Tibial artery (tissue), 4 donors: ENCODE measurements around the gene LRRC27.

Source experiments
- DNase-seq, 2 donors: peaks; one replicate each; pipeline ENCODE4 v3.0.0-alpha.2; 2019
- H3K27ac ChIP-seq, 2 donors: fragments of 200-600 bp; sonication (generic) in 1 of 2; 1 replicate in 1 of 2; 2 replicates in 1 of 2; pipeline ENCODE4 v1.5.1; 2018 to 2019; ENCODE audit warnings: mild to moderate bottlenecking in 1 of 2
- H3K27me3 ChIP-seq, 2 donors: fragments of 200-600 bp; sonication (generic) in 1 of 2; one replicate each; pipeline versions ENCODE4 v1.5.1 to v1.6.0; 2016 to 2019
- H3K36me3 ChIP-seq, 3 donors: fragments of 200-600 bp; sonication (generic) in 2 of 3; one replicate each; pipeline ENCODE4 v1.5.1; 2016 to 2019; ENCODE audit warnings: mild to moderate bottlenecking in 2 of 3
- H3K4me1 ChIP-seq, 4 donors: fragments of 200-600 bp; sonication (generic) in 2 of 4; 1 replicate in 3 of 4; 2 replicates in 1 of 4; pipeline ENCODE4 v1.5.1; 2016 to 2019
- H3K4me3 ChIP-seq, 2 donors: fragments of 200-600 bp; sonication (generic) in 1 of 2; 1 replicate in 1 of 2; 2 replicates in 1 of 2; pipeline ENCODE4 v1.5.1; 2018 to 2019; ENCODE audit warnings: mild to moderate bottlenecking in 2 of 2
- H3K9me3 ChIP-seq, 3 donors: fragments of 200-600 bp; sonication (generic) in 1 of 3; one replicate each; pipeline ENCODE4 v1.5.1; 2016 to 2019
- CTCF ChIP-seq, 2 experiments: fragments of 200-600 bp in 1 of 2; fragments of 450-650 bp in 1 of 2; IDR thresholded peaks; one replicate each; pipeline ENCODE4 v1.5.1; 2017 to 2019; ENCODE audit warnings: antibody characterized with exemption in 2 of 2, mild to moderate bottlenecking in 1 of 2, moderate library complexity in 1 of 2
- intact Hi-C: fragments of 100-400 bp; cut with DNase I; formaldehyde crosslinking; loops from one replicate; pipeline ENCODE4 v1.15.0; 2023; ENCODE audit warnings: low total_unique reads

The LRRC27 gene

DNA sequence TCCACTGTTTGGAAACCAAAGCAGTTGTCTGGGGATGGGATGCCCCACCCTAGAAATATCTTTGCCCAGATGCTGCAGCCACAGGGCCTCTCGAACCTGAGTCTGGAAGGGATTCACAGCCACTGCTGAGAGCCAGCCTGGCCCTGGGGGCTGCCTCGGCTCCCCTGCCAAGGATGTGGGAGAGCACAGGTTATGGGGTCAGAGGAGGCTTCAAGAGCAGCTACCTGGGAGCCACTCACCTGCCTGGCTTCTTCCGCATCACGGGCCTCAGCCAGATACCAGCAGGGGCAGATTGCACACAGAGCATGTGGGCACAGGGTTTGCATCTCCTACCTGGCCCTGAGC is 59.7 kb downstream of the LRRC27 start:
- DNase-seq = peak in 1 of 2 donors; percentile 55
- TF ChIP-seq CTCF (IDR thresholded peaks at IDR 0.05) = no peak
- H3K27me3 ChIP-seq = peaks cover 0 to 8% of the 10 kb centered on the region in 2 donors
- H3K36me3 ChIP-seq = no peaks in the 10 kb centered on the region
- H3K9me3 ChIP-seq = no peaks in the 10 kb centered on the region
- H3K27ac ChIP-seq = no peak overlapping the region
- intact Hi-C loops = loop anchor here (10.0 kb wide), 3 partner anchors 57 to 253 kb away; partner anchors contain the start of gene LRRC27
- H3K4me1 ChIP-seq = peaks cover 0 to 37% (median 18%) of the 10 kb centered on the region in 4 donors
- no peak overlapping the region for H3K4me3 ChIP-seq

- intact Hi-C loops = loop anchor here (10.0 kb wide), 3 partner anchors 57 to 253 kb away; partner anchors contain the start of gene LRRC27
- no peak overlapping the region for H3K27ac ChIP-seq
- H3K27me3 ChIP-seq = peaks cover 0 to 8% of the 10 kb centered on the region in 2 donors
- no peak for DNase-seq
- no peaks in the 10 kb centered on the region for H3K9me3 ChIP-seq
- H3K4me3 ChIP-seq = no peak overlapping the region
- peaks cover 0 to 37% (median 18%) of the 10 kb centered on the region in 4 donors for H3K4me1 ChIP-seq
- no peaks in the 10 kb centered on the region for H3K36me3 ChIP-seq
- no peak for TF ChIP-seq CTCF (IDR thresholded peaks at IDR 0.05)
Measured at GRCh38 chr10:132392184-132392800, 60.3 kb downstream of the LRRC27 start.

- Histone ChIP-seq H3K27ac (peak overlapping the region in 1 of 2 donors; percentile 84), H3K27me3 (peaks cover 0 to 8% of the 10 kb centered on the region in 2 donors), H3K36me3 (no peaks in the 10 kb centered on the region), H3K4me1 (peaks cover 0 to 40% (median 22%) of the 10 kb centered on the region in 4 donors), H3K4me3 (no peak overlapping the region), H3K9me3 (no peaks in the 10 kb centered on the region)
- peak in 1 of 2 donors; percentile 27 for DNase-seq
- intact Hi-C loops = loop anchor here (10.0 kb wide), 3 partner anchors 58 to 252 kb away; partner anchors contain the start of gene LRRC27
- no peak for TF ChIP-seq CTCF (IDR thresholded peaks at IDR 0.05)
Measured at GRCh38 chr10:132392811-132393694, 61.1 kb downstream of the LRRC27 start.

GRCh38 chr10:132393695-132394181 is 61.7 kb downstream of the LRRC27 start:
- Histone ChIP-seq H3K36me3 (no peaks in the 10 kb centered on the region), H3K4me1 (peaks cover 0 to 46% (median 28%) of the 10 kb centered on the region in 4 donors), H3K27ac (peak overlapping the region; percentile 84 to 98), H3K4me3 (no peak overlapping the region), H3K27me3 (peaks cover 0 to 8% of the 10 kb centered on the region in 2 donors), H3K9me3 (no peaks in the 10 kb centered on the region)
- intact Hi-C loops = loop anchor here (2.0 to 10.0 kb wide), 4 partner anchors 59 to 251 kb away; partner anchors contain the start of gene LRRC27
- no peak for TF ChIP-seq CTCF (IDR thresholded peaks at IDR 0.05)
- no peak for DNase-seq

- DNase-seq = no peak
- intact Hi-C loops = loop anchor here (2.0 to 10.0 kb wide), 4 partner anchors 58 to 250 kb away; partner anchors contain the start of gene LRRC27
- H3K27ac ChIP-seq = peak overlapping the region; percentile 84 to 98
- peaks cover 0 to 46% (median 29%) of the 10 kb centered on the region in 4 donors for H3K4me1 ChIP-seq
- H3K27me3 ChIP-seq = peaks cover 0 to 2% of the 10 kb centered on the region in 2 donors
- no peaks in the 10 kb centered on the region for H3K9me3 ChIP-seq
- TF ChIP-seq CTCF (IDR thresholded peaks at IDR 0.05) = no peak
- H3K4me3 ChIP-seq = no peak overlapping the region
- H3K36me3 ChIP-seq = no peaks in the 10 kb centered on the region
Measured at GRCh38 chr10:132394201-132394811, 62.3 kb downstream of the LRRC27 start.
